NK-92 treated with Interleukin-12 subunit alpha and Interleukin-12 subunit beta, amount 100 ng/mL, for 24 hours (cell line): Measurements from ENCODE around the gene FIGLA.
"Not testable (repeated sequence)": the region's sequence is repeated elsewhere in the genome, so short reads cannot be mapped to it uniquely, and the experiment has no call there.

Experiments
- DNase-seq: peaks from one replicate; lab custom pipeline; 2025; lab: John Stamatoyannopoulos, UW

The FIGLA gene

GRCh38 chr2:70746094-70746974, 44.1 kb downstream of the FIGLA start:
- DNase-seq = no peak

- no peak for DNase-seq
Observed at GRCh38 chr2:70745276-70745825, 45.1 kb downstream of the FIGLA start.

- DNase-seq = no peak
Observed at GRCh38 chr2:70744397-70744796, 46.0 kb downstream of the FIGLA start.

GRCh38 chr2:70743677-70744076, 46.8 kb downstream of the FIGLA start:
- no peak for DNase-seq

GRCh38 chr2:70743068-70743467, 47.4 kb downstream of the FIGLA start:
- no peak for DNase-seq

GRCh38 chr2:70739492-70739891, 51.0 kb downstream of the FIGLA start:
- not testable (repeated sequence) for DNase-seq

- no peak for DNase-seq
Observed at GRCh38 chr2:70738159-70738558, 52.3 kb downstream of the FIGLA start.

- no peak for DNase-seq
Observed at GRCh38 chr2:70735071-70735470, 55.4 kb downstream of the FIGLA start.

- DNase-seq = no peak
Observed at GRCh38 chr2:70733646-70734180, 56.7 kb downstream of the FIGLA start.

GRCh38 chr2:70732766-70733645, 57.4 kb downstream of the FIGLA start:
- no peak for DNase-seq

GRCh38 chr2:70730730-70731129, 59.7 kb downstream of the FIGLA start:
- no peak for DNase-seq

- no peak for DNase-seq
Observed at GRCh38 chr2:70729647-70730046, 60.8 kb downstream of the FIGLA start.

GRCh38 chr2:70728128-70728527, 62.3 kb downstream of the FIGLA start:
- no peak for DNase-seq
